Mesothelial cell of epicardium (in vitro differentiated cells): ENCODE results near the gene LRRC1. TPM values are rescaled to one million over a fixed set of nuclear protein-coding genes. Genes with fewer than 3 reads are reported as not detected.

Experiments used
- DNase-seq, 2 experiments: peaks; one replicate each; pipeline ENCODE4 v3.0.0; 2021; ENCODE audit warnings: low spot score in 2 of 2; ENCODE audit not compliant: unreplicated experiment in 2 of 2
- H3K27ac Mint-ChIP-seq: 2 replicates; pipeline ENCODE4 v1.8.0; 2021; ENCODE audit warnings: mixed read lengths
- H3K27me3 Mint-ChIP-seq: 2 replicates; pipeline ENCODE4 v1.8.0; 2021; ENCODE audit warnings: low read depth, mixed read lengths
- H3K36me3 Mint-ChIP-seq: 2 replicates; pipeline ENCODE4 v1.8.0; 2021; ENCODE audit warnings: mixed read lengths
- H3K4me1 Mint-ChIP-seq: 2 replicates; pipeline ENCODE4 v1.8.0; 2021; ENCODE audit warnings: mixed read lengths
- H3K4me3 Mint-ChIP-seq: 2 replicates; pipeline ENCODE4 v1.8.0; 2021; ENCODE audit warnings: mild to moderate bottlenecking, moderate library complexity, mixed read lengths
- H3K9me3 Mint-ChIP-seq: 2 replicates; pipeline ENCODE4 v1.8.0; 2021; ENCODE audit warnings: mixed read lengths
- total RNA-seq: library from RNA; stranded (reverse); gene quantifications from 3 replicates; pipeline ENCODE4 v1.2.1, GENCODE V29; 2021
- TF ChIP-seq, protein P1 (sequence below): fragments of 200-600 bp; sonication (generic); IDR thresholded peaks from one replicate; pipeline ENCODE4 v1.5.0; 2021; ENCODE audit warnings: antibody characterized with exemption; ENCODE audit not compliant: unreplicated experiment

Gene LRRC1
- total RNA-seq, 1 donor from 2014 or later: 30.4 TPM

DNA sequence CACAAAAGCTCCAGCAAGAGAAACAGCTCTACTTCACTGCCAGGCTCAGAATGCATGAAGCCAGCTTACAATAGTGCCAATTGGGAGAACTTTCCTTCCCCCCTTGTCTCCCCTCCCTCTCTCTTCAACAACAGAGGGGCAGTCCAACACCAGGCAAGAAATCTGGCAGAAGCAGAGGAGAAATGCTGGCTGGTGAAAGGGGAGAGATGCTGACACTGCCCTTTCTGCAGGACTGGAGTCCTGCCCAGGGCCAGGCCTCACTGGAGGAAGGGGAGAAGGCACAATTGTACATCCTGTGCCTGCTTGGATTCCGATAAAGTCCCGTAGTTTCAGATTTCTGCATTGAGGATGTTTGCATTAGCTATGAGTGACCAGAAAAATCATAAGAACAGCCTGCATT lies 148.6 kb downstream of the LRRC1 start:
- Mint-ChIP-seq H3K27ac (no peak overlapping the region), H3K36me3 (peaks cover 6% of the 10 kb centered on the region), H3K9me3 (peaks cover 28% of the 10 kb centered on the region), H3K4me3 (no peak overlapping the region), H3K4me1 (no peaks in the 10 kb centered on the region), H3K27me3 (no peaks in the 10 kb centered on the region)
- no peak for DNase-seq
- TF ChIP-seq, protein P1, sequence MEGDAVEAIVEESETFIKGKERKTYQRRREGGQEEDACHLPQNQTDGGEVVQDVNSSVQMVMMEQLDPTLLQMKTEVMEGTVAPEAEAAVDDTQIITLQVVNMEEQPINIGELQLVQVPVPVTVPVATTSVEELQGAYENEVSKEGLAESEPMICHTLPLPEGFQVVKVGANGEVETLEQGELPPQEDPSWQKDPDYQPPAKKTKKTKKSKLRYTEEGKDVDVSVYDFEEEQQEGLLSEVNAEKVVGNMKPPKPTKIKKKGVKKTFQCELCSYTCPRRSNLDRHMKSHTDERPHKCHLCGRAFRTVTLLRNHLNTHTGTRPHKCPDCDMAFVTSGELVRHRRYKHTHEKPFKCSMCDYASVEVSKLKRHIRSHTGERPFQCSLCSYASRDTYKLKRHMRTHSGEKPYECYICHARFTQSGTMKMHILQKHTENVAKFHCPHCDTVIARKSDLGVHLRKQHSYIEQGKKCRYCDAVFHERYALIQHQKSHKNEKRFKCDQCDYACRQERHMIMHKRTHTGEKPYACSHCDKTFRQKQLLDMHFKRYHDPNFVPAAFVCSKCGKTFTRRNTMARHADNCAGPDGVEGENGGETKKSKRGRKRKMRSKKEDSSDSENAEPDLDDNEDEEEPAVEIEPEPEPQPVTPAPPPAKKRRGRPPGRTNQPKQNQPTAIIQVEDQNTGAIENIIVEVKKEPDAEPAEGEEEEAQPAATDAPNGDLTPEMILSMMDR: no peak

DNA sequence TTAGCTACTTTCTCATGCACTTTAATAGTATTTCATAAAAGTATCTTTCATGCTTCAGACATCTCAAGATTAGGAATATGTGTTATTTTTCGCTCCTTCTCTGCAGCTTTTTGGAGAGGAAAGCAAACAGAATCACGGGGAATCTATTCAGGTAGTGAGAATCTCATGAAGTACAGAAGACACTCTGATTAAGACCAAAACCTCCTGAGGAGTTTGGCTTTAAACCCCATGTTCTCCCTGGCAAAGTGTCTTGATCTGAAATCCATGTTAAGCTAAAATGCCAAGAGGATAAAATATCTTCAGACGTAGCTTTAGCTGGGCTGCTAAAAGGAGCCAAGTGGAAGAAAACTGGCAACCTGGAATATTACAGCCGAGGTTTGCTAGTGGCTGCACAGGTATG lies 149.3 kb downstream of the LRRC1 start:
- no peak for DNase-seq
- no peaks in the 10 kb centered on the region for H3K4me1 Mint-ChIP-seq

DNA sequence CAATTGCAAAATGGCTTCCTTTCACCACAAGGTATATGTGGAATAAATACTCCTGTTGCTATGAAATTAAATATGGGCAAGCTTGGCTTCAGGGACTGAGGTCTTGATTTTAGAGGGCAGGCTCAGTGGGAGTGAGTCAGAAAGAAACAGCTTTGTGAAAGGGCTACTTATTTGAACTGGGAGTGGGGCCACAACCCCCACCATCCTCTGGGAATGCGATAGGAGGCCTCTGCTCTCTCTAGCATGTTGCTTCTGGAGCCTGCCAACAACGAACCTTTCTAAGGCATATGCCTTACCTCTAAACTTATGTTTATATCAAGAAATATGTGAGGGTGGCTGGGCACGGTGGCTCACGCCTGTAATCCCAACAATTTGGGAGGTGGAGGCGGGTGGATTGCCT lies 149.7 kb downstream of the LRRC1 start:
- Mint-ChIP-seq H3K27ac (no peak overlapping the region), H3K27me3 (no peaks in the 10 kb centered on the region), H3K4me1 (no peaks in the 10 kb centered on the region), H3K36me3 (peaks cover 10% of the 10 kb centered on the region), H3K4me3 (no peak overlapping the region), H3K9me3 (peaks cover 39% of the 10 kb centered on the region)
- DNase-seq: no peak
- TF ChIP-seq, protein P1: no peak

More for the DNA sequence above, 149.3 kb downstream of the LRRC1 start:
- no peaks in the 10 kb centered on the region for H3K27me3 Mint-ChIP-seq
- peaks cover 35% of the 10 kb centered on the region for H3K9me3 Mint-ChIP-seq
- no peak overlapping the region for H3K27ac Mint-ChIP-seq
- TF ChIP-seq, protein P1: no peak
- H3K36me3 Mint-ChIP-seq: peaks cover 9% of the 10 kb centered on the region
- H3K4me3 Mint-ChIP-seq: no peak overlapping the region

DNA sequence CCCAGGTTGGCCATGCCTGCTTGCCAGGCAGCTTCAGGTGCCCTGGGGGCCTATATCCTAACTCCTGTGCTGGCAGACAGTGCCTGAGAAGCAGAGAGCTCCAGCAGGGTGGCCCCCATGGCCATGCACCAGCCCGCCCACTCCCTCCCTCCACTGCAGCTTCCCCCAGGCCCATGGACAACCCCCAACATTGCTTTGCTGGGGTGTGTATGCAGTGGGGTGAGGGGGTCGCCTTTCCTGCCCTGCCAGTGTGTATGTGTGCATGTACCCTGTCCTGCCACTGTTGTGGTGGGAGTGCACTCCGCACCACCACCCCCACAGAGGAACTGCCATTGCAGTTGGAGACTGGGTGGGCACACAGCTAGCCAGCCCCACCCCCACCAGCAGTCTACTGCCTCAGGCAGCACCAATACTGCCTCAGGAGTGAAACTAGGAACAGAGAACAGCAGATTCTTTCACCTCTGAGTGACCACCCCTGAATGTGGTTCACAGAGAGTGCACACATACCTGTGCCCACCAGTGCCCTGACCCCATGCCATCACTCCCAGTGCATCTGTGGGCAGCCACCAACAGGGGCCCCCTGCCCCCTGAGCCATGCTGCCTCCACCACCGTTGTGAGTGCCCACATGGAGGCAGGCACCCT lies 151.1 kb downstream of the LRRC1 start:
- DNase-seq: no peak
- Mint-ChIP-seq H3K4me1 (no peaks in the 10 kb centered on the region), H3K4me3 (no peak overlapping the region), H3K36me3 (peaks cover 14% of the 10 kb centered on the region), H3K9me3 (peaks cover 42% of the 10 kb centered on the region), H3K27me3 (no peaks in the 10 kb centered on the region), H3K27ac (no peak overlapping the region)
- TF ChIP-seq, protein P1: no peak

DNA sequence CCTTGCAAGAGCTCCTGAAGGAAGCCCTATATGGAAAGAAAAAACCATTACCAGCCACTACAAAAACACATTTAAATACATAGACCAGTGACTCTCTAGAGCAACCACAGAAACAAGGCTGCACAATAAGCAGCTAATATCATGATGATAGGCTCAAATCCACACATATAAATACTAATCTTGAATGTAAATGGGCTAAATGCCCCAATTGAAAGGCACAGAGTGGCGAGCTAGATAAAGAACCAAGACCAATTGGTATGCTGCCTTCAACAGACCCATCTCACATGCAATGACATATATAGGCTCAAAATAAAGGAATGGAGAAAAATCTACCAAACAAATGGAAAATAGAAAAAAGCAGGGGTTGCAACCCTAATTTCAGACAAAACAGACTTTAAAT lies 153.0 kb downstream of the LRRC1 start:
- Mint-ChIP-seq H3K4me1 (no peaks in the 10 kb centered on the region), H3K27ac (no peak overlapping the region), H3K4me3 (no peak overlapping the region), H3K9me3 (peaks cover 51% of the 10 kb centered on the region), H3K27me3 (no peaks in the 10 kb centered on the region), H3K36me3 (peaks cover 16% of the 10 kb centered on the region)
- TF ChIP-seq, protein P1: no peak
- DNase-seq: no peak
